ENCODE measurements around the gene MTAP.

Gene MTAP

GRCh38 chr9:21919377-21920362, 117.2 kb downstream of the MTAP start:
- H2AFZ ChIP-seq (ENCODE audit: low read length): no peak overlapping the region
- no peaks in the 10 kb centered on the region for H3K36me3 ChIP-seq (ENCODE audit: insufficient read depth, low read length)
- peaks cover 33% of the 10 kb centered on the region for H3K4me1 ChIP-seq (ENCODE audit: insufficient read depth, low read length, poor library complexity, severe bottlenecking)
- no peaks in the 10 kb centered on the region for H3K79me2 ChIP-seq (ENCODE audit: insufficient read depth, low read length)
- no peaks in the 10 kb centered on the region for H3F3A ChIP-seq (ENCODE audit: low read depth)
- H4K20me1 ChIP-seq (ENCODE audit: insufficient read depth, low read length, poor library complexity, severe bottlenecking): no peaks in the 10 kb centered on the region
- no peak for TF ChIP-seq EZH2phosphoT487 (IDR thresholded peaks at IDR 0.05; ENCODE audit: borderline replicate concordance)
- TF ChIP-seq, protein P1, sequence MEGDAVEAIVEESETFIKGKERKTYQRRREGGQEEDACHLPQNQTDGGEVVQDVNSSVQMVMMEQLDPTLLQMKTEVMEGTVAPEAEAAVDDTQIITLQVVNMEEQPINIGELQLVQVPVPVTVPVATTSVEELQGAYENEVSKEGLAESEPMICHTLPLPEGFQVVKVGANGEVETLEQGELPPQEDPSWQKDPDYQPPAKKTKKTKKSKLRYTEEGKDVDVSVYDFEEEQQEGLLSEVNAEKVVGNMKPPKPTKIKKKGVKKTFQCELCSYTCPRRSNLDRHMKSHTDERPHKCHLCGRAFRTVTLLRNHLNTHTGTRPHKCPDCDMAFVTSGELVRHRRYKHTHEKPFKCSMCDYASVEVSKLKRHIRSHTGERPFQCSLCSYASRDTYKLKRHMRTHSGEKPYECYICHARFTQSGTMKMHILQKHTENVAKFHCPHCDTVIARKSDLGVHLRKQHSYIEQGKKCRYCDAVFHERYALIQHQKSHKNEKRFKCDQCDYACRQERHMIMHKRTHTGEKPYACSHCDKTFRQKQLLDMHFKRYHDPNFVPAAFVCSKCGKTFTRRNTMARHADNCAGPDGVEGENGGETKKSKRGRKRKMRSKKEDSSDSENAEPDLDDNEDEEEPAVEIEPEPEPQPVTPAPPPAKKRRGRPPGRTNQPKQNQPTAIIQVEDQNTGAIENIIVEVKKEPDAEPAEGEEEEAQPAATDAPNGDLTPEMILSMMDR (conservative IDR thresholded peaks at IDR 0.05; ENCODE audit: low read length): no peak
- peak overlapping the region; percentile 67 for H3K4me2 ChIP-seq (ENCODE audit: low read depth, low read length, poor library complexity, severe bottlenecking)
- peak overlapping the region; percentile 33 for H3K4me3 ChIP-seq (ENCODE audit: low read length, poor library complexity, severe bottlenecking)
- H3K9me2 ChIP-seq (replicated peaks; ENCODE audit: low read depth, low read length): no peaks in the 10 kb centered on the region
- no peak overlapping the region for H3K9ac ChIP-seq (ENCODE audit: low read depth, low read length, poor library complexity, severe bottlenecking)
- no peaks in the 10 kb centered on the region for H3K27me3 ChIP-seq (ENCODE audit: insufficient read depth, low read length, poor library complexity, severe bottlenecking)
- no peaks in the 10 kb centered on the region for H3K9me3 ChIP-seq (ENCODE audit: insufficient read depth, low read depth, low read length)

DNA sequence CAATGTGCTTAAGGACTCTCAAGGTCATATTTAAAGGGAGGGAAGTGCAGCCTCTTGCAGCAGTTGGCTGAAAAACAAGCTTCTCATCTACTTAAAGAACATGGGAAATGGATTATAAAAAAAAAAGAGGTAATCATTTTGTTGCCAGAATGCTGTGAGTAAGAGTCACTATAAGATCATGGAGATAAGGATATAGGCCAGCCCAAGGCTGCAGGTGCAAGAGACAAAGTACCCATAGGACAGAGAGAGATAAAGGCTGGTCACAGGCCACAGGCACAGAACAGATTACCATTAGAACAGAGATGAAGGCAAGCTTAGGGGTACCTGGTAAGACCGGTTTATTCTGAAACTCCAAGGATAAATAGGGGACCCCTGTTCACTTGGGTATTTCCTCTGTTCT, 121.3 kb downstream of the MTAP start:
- Histone ChIP-seq H3K36me3 (ENCODE audit: insufficient read depth, low read length) (no peaks in the 10 kb centered on the region), H3K9me3 (ENCODE audit: insufficient read depth, low read depth, low read length) (no peaks in the 10 kb centered on the region), H3K4me1 (ENCODE audit: insufficient read depth, low read length, poor library complexity, severe bottlenecking) (peaks cover 34% of the 10 kb centered on the region), H3K9me2 (replicated peaks; ENCODE audit: low read depth, low read length) (no peaks in the 10 kb centered on the region), H4K20me1 (ENCODE audit: insufficient read depth, low read length, poor library complexity, severe bottlenecking) (no peaks in the 10 kb centered on the region), H3K79me2 (ENCODE audit: insufficient read depth, low read length) (no peaks in the 10 kb centered on the region), H3K9ac (ENCODE audit: low read depth, low read length, poor library complexity, severe bottlenecking) (no peak overlapping the region), H3K4me3 (ENCODE audit: low read length, poor library complexity, severe bottlenecking) (no peak overlapping the region), H2AFZ (ENCODE audit: low read length) (no peak overlapping the region), H3F3A (ENCODE audit: low read depth) (no peaks in the 10 kb centered on the region), H3K4me2 (ENCODE audit: low read depth, low read length, poor library complexity, severe bottlenecking) (peak overlapping the region; percentile 19), H3K27me3 (ENCODE audit: insufficient read depth, low read length, poor library complexity, severe bottlenecking) (no peaks in the 10 kb centered on the region)
- TF ChIP-seq, protein P1 (conservative IDR thresholded peaks at IDR 0.05; ENCODE audit: low read length): no peak
- no peak for TF ChIP-seq EZH2phosphoT487 (IDR thresholded peaks at IDR 0.05; ENCODE audit: borderline replicate concordance)

- peaks cover 13% of the 10 kb centered on the region for H3K4me1 ChIP-seq (ENCODE audit: insufficient read depth, low read length, poor library complexity, severe bottlenecking)
Observed at GRCh38 chr9:21927752-21928151, 125.3 kb downstream of the MTAP start.

More at GRCh38 chr9:21927752-21928151, 125.3 kb downstream of the MTAP start:
- no peak overlapping the region for H3K9ac ChIP-seq (ENCODE audit: low read depth, low read length, poor library complexity, severe bottlenecking)
- no peak overlapping the region for H3K4me3 ChIP-seq (ENCODE audit: low read length, poor library complexity, severe bottlenecking)
- no peak for TF ChIP-seq EZH2phosphoT487 (IDR thresholded peaks at IDR 0.05; ENCODE audit: borderline replicate concordance)
- TF ChIP-seq, protein P1 (conservative IDR thresholded peaks at IDR 0.05; ENCODE audit: low read length): no peak
- no peaks in the 10 kb centered on the region for H3K36me3 ChIP-seq (ENCODE audit: insufficient read depth, low read length)
- H3F3A ChIP-seq (ENCODE audit: low read depth): no peaks in the 10 kb centered on the region
- H3K9me3 ChIP-seq (ENCODE audit: insufficient read depth, low read depth, low read length): no peaks in the 10 kb centered on the region
- H3K9me2 ChIP-seq (replicated peaks; ENCODE audit: low read depth, low read length): no peaks in the 10 kb centered on the region
- H3K79me2 ChIP-seq (ENCODE audit: insufficient read depth, low read length): no peaks in the 10 kb centered on the region
- no peak overlapping the region for H2AFZ ChIP-seq (ENCODE audit: low read length)
- H3K4me2 ChIP-seq (ENCODE audit: low read depth, low read length, poor library complexity, severe bottlenecking): no peak overlapping the region
- H3K27me3 ChIP-seq (ENCODE audit: insufficient read depth, low read length, poor library complexity, severe bottlenecking): no peaks in the 10 kb centered on the region
- no peaks in the 10 kb centered on the region for H4K20me1 ChIP-seq (ENCODE audit: insufficient read depth, low read length, poor library complexity, severe bottlenecking)
